Lung (tissue), 12 donors: Measurements from ENCODE around the gene ODC1. TPM values are rescaled to one million over a fixed set of nuclear protein-coding genes. Genes with fewer than 3 reads are reported as not detected.

ENCODE experiments used
- ATAC-seq: fragments of 200-7000 bp; cut with Tn5 transposase; one replicate; pipeline ENCODE4 v1.9.1; 2020; ENCODE audit warnings: moderate number of reproducible peaks; ENCODE audit not compliant: insufficient read depth, low FRiP score
- DNase-seq, 3 donors: peaks; one replicate each; pipeline ENCODE4 v3.0.0-alpha.2; 2013 to 2017
- H3K27ac ChIP-seq, 2 donors: one replicate each; pipeline ENCODE4 v1.5.1; 2013; ENCODE audit warnings: mild to moderate bottlenecking in 2 of 2, moderate library complexity in 2 of 2, control low read depth in 1 of 2, inconsistent platforms in 1 of 2, low read depth in 1 of 2, low read length in 1 of 2
- H3K27me3 ChIP-seq, 3 donors: one replicate each; pipeline ENCODE4 v1.5.1; 2013; ENCODE audit warnings: low read length in 2 of 3; ENCODE audit not compliant: control insufficient read depth in 3 of 3, insufficient read depth in 3 of 3
- H3K36me3 ChIP-seq, 4 donors: one replicate each; pipeline ENCODE4 v1.5.1; 2013; ENCODE audit warnings: low read length in 4 of 4, mild to moderate bottlenecking in 1 of 4, moderate library complexity in 1 of 4; ENCODE audit not compliant: control insufficient read depth in 4 of 4, insufficient read depth in 4 of 4
- H3K4me1 ChIP-seq, 5 donors: one replicate each; pipeline ENCODE4 v1.5.1; 2013; ENCODE audit warnings: low read length in 5 of 5, mild to moderate bottlenecking in 2 of 5, moderate library complexity in 1 of 5; ENCODE audit not compliant: control insufficient read depth in 5 of 5, insufficient read depth in 5 of 5
- H3K4me3 ChIP-seq: one replicate; pipeline ENCODE4 v1.5.1; 2013; ENCODE audit warnings: mild to moderate bottlenecking, control low read depth, moderate library complexity
- H3K9ac ChIP-seq, 2 donors: one replicate each; pipeline ENCODE4 v1.5.1; 2013; ENCODE audit warnings: low read length in 2 of 2, control low read depth in 1 of 2; ENCODE audit not compliant: insufficient read depth in 1 of 2
- H3K9me3 ChIP-seq, 4 donors: one replicate each; pipeline ENCODE4 v1.5.1; 2013; ENCODE audit warnings: low read length in 3 of 4, mild to moderate bottlenecking in 1 of 4, moderate library complexity in 1 of 4; ENCODE audit not compliant: control insufficient read depth in 4 of 4, insufficient read depth in 3 of 4
- WGBS, 2 donors: extraction: QIAGEN DNeasy Blood & Tissue Kit; methylation state at CpG; one replicate each; pipeline ENCODE4 v1.1.7; 2013; 5-methylcytosine and 5-hydroxymethylcytosine counted together
- polyA plus RNA-seq, 2 donors: library from polyadenylated mRNA; stranded (reverse); fragments of 200-250 nt; gene quantifications; one replicate each; pipeline ENCODE4 v1.2.1, GENCODE V29; 2013
- total RNA-seq, 2 donors: library from RNA; depleted of rRNA in 1 of 2; stranded (reverse); fragments of >200 nt in 1 of 2; gene quantifications; one replicate each; pipeline ENCODE4 v1.2.1, GENCODE V29; 2014 to 2021
- TF ChIP-seq, protein P1 (sequence below): IDR thresholded peaks from 2 replicates; pipeline ENCODE4 v1.5.1; 2012; ENCODE audit warnings: mild to moderate bottlenecking; ENCODE audit errors: control extremely low read depth, extremely low read depth
- donor health status: control.
- donor health status: control.
- donor health status: Bipolar disorder and iron deficiency.
- donor health status: healthy.
- donor health status: DM: yes; HTN: yes; CAD: no.

The ODC1 gene
- total and polyA plus RNA-seq, 4 donors = 32.5 to 115 (median 75.4) TPM

DNA sequence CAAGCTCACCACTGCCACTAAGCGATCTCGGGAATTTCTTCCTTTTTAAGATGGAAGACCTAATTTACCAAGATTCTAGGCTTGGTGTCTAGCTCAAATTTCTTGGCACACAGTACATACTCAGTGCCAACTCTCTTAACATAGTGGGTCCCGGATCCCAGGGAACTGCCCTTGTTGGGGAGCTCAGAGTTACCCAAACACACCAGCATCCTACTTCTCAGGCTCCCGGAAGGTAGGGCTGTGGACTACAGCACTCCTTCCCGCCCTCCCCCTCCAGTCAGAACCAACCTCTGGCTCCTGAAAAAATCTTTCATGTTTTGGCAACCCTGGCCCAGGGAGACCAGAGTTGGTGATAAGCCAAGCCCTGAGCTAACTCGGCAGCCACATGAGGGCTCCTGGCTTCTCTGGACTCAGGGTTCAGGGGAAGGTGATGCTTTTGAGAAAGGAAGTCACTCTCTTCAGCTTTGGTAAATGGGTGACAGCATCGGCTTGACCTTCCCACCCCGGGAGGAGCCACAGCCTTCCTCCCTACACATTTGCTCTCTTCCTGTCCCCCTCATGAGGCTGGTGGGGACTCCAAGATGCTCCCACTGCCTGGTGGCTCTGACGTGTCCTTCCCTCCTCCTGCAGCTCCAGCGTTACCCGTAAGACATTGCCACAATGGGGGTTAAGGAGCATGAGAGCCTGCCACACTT is 8.8 kb downstream of the ODC1 start:
- Histone ChIP-seq H3K27me3 (no peaks in the 10 kb centered on the region), H3K9me3 (no peaks in the 10 kb centered on the region), H3K4me3 (no peak overlapping the region), H3K9ac (no peak overlapping the region), H3K36me3 (peaks cover 20 to 34% (median 29%) of the 10 kb centered on the region in 4 donors), H3K27ac (no peak overlapping the region), H3K4me1 (peaks cover 0 to 3% (median 0%) of the 10 kb centered on the region in 5 donors)
- DNase-seq (no peak), ATAC-seq (no peak)
- WGBS, 2 donors = 84 to 85% methylated on average over 11 of the region's 11 CpGs
- TF ChIP-seq, protein P1, sequence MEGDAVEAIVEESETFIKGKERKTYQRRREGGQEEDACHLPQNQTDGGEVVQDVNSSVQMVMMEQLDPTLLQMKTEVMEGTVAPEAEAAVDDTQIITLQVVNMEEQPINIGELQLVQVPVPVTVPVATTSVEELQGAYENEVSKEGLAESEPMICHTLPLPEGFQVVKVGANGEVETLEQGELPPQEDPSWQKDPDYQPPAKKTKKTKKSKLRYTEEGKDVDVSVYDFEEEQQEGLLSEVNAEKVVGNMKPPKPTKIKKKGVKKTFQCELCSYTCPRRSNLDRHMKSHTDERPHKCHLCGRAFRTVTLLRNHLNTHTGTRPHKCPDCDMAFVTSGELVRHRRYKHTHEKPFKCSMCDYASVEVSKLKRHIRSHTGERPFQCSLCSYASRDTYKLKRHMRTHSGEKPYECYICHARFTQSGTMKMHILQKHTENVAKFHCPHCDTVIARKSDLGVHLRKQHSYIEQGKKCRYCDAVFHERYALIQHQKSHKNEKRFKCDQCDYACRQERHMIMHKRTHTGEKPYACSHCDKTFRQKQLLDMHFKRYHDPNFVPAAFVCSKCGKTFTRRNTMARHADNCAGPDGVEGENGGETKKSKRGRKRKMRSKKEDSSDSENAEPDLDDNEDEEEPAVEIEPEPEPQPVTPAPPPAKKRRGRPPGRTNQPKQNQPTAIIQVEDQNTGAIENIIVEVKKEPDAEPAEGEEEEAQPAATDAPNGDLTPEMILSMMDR = no peak

DNA sequence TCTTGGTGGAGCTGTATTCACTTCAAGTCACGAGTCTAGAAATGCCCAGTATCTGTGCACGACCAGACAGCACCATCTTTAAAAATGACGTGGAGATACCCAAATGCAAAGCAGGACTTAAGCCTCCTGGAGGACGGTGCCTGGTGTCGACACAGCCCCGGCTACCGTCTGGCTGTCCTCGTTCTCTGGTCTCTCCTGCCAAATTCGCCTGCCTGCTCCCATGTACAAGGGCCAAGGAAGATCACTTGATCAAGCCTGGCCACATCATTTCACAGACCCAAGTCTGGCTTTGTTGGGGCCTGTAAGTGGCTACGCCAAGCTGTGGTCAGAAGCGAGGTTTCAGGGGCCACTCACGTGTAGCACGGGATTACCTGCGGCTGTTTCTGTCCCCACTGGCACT is 9.4 kb downstream of the ODC1 start:
- 91 to 92% methylated on average over 14 of the region's 14 CpGs for WGBS, 2 donors
- H3K9me3 ChIP-seq = no peaks in the 10 kb centered on the region

DNA sequence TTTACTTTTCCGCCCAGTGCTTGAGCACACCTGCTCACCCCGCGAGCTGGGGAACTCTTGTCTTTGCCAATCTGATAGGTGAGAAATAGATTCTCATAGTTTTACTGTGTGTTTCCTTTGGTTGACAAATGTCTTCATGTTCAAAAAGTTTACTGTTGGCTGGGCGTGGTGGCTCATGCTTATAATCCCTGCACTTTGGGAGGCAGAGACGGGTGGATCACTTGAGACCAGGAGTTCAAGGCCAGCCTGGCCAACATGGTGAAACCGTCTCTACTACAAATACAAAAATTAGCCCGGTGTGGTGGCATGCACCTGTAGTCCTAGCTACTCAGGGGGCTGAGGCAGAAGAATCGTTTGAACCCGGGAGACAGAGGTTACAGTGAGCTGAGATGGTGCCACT is 10.3 kb downstream of the ODC1 start:
- DNase-seq (no peak), ATAC-seq (no peak)
- TF ChIP-seq, protein P1 = no peak
- Histone ChIP-seq H3K36me3 (peaks cover 13 to 29% (median 18%) of the 10 kb centered on the region in 4 donors), H3K4me3 (no peak overlapping the region), H3K27me3 (peaks cover 0 to 4% (median 4%) of the 10 kb centered on the region in 3 donors), H3K9ac (no peak overlapping the region), H3K9me3 (no peaks in the 10 kb centered on the region), H3K4me1 (peaks cover 0 to 4% (median 2%) of the 10 kb centered on the region in 5 donors), H3K27ac (no peak overlapping the region)
- WGBS, 2 donors = 82 to 90% methylated on average over 9 of the region's 9 CpGs

More for the DNA sequence above, 9.4 kb downstream of the ODC1 start:
- H3K4me1 ChIP-seq = peaks cover 0 to 3% (median 0%) of the 10 kb centered on the region in 5 donors
- H3K36me3 ChIP-seq = peaks cover 16 to 31% (median 25%) of the 10 kb centered on the region in 4 donors
- H3K9ac ChIP-seq = no peak overlapping the region
- no peak overlapping the region for H3K27ac ChIP-seq
- TF ChIP-seq, protein P1 = no peak
- no peak for DNase-seq
- H3K27me3 ChIP-seq = no peaks in the 10 kb centered on the region
- H3K4me3 ChIP-seq = no peak overlapping the region
- no peak for ATAC-seq
